HG03469 (cell line): ENCODE results near the gene SLC5A2.
"Not testable (repeated sequence)": the region's sequence is repeated elsewhere in the genome, so short reads cannot be mapped to it uniquely, and the experiment has no call there.

Source experiments
- ATAC-seq: cut with Tn5 transposase; IDR thresholded peaks from one replicate; pipeline ENCODE4 v1.9.1; 2021; ENCODE audit warnings: mild to moderate bottlenecking, moderate library complexity, moderate number of reproducible peaks; ENCODE audit not compliant: unreplicated experiment

The SLC5A2 gene

GRCh38 chr16:31523768-31524167 lies 40.8 kb downstream of the SLC5A2 start:
- not testable (repeated sequence) for ATAC-seq

- no peak for ATAC-seq
Measured at GRCh38 chr16:31525113-31525512, 42.2 kb downstream of the SLC5A2 start.

DNA sequence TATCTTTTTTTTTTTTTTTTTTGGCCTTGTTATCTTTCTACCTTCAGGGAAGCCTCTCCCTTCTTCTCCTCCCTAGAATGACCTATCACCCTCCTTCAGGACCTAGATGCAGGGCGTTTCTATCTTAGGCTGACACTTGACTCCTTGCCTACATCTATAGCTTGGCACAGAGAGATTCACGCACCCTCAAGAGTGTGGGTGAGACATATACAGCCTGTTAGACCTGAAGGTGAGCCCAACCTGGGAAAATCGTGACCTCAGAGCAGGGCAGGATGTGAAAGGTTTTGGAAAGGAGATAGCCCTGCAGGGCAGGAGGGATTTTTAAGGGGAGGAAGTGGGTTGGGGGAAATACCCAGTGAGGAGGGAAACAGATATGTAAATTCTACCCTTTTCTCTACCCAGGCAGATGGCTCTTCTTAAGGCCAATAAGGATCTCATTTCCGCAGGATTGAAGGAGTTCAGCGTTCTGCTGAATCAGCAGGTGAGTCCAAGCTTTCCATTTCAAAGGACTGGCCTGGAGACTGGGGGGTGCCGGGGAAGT lies 44.9 kb downstream of the SLC5A2 start, which contains the start of gene AHSP:
TSS of gene AHSP (plus strand) at position 167 of the 541 bp plus-strand sequence. CDS start at position 407, 240 bp downstream.
- ATAC-seq: no peak

DNA sequence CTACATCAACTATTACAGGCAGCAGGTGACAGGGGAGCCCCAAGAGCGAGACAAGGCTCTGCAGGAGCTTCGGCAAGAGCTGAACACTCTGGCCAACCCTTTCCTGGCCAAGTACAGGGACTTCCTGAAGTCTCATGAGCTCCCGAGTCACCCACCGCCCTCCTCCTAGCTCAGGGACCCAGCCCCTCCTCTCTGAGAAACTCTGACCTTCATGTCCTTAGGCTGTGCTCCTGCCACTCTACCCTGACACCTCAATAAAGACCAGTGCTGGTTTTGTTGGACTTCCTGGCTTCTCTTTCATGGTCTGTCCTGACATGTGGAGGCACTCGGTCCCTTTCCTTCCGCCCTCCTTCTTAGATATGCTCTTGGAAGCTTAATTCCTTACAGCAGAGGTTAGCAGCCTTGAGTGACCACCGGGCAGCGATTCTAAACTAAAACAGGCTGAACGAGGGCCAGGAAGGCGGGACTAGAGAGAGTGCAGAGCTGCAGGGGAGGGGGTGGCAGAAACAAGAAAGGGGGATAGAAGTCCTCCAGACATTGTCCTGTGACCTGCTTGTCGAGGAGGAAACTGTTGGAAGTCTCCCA lies 45.7 kb downstream of the SLC5A2 start:
- ATAC-seq: no peak

- no peak for ATAC-seq
Measured at GRCh38 chr16:31529108-31529936, 46.4 kb downstream of the SLC5A2 start.

DNA sequence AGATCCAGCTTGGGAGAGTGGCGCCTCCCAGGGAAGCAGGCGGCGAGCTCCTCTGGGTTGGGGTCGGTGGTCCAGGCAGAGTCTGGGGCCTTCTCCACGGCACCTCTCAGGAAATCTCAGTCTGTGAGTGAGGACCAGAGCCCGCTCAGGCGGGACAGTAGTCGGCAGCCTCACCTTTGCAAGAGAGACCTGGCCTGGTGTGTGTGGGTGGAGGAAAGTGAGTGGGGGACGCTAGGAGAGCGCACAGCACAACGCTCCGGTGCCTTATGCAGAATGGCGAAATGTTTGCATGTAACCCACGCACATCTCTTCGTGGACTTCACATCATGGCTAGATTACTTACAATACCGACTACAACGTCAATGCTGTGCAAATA lies 47.0 kb downstream of the SLC5A2 start:
- no peak for ATAC-seq

DNA sequence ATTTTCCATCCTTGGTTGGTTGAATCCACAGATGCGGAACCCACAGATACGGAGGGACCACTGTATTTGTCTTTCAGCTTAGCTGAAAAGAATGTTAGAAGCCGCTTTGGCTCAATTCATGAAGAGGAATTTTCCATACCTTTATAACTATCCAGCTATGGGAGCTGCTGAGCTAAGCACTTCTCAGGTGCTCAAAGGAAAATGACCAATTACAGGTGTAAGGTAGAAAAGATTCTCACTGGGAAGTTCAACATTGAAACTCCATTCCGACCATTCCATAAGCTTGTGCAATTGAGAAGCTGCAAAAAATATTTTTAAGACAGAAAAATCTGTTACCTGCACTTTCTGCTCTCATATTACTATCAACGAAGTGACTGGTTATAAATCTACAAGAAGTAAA lies 47.5 kb downstream of the SLC5A2 start:
- ATAC-seq: no peak

DNA sequence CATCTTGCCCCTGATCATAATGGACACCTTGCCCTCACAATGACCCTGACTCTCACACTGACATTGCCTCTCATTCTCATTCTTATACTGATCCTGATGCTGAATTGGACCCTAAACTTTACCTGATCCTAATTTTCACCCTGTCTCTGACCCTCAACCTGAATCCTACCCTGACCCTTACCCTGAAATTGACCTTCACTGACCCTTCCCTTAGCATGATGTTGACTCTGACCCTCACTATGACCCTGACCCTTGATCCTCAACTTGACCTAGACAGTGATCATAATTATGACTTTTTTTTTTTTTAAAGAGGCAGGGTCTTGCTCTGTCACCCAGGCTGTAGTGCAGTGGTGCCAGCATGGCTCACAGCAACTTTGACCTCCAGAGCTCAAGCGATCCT lies 48.2 kb downstream of the SLC5A2 start:
- no peak for ATAC-seq

DNA sequence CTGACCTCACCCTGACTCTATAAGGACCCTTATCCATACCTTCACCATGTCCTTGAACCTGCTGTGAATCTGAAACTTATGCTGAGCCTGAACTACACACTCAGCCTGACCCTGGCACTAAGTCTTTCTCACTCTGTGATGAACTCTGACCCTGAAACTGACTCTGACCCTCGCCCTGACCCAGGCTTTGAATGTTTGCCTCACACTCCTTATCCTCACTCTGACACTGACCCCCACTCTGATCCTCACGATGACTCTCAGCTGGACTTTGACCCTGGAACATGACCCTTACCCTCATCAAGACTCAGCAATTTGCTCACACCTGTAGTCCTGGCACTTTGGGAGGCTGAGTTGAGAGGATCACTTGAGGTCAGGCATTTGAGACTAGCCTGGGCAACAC lies 49.2 kb downstream of the SLC5A2 start:
- no peak for ATAC-seq

DNA sequence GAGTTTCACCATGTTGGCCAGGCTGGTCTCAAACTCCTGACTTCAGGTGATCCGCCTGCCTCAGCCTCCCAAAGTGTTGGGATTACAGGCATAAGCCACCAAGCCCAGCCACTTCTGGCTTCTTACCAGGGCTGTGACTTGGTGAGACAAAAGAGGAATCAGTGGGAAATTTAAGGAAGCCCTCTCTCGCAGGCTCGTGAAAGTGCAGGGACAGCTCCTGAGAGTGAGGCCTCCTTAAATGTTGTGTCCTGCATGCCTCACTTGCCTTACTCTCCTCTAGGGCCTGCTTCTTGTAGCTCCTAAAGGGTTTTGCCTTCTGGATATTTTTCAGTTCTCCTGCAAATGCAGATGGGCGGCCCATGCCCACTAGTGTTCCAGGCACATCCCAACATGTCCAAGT lies 50.0 kb downstream of the SLC5A2 start:
- ATAC-seq: no peak

DNA sequence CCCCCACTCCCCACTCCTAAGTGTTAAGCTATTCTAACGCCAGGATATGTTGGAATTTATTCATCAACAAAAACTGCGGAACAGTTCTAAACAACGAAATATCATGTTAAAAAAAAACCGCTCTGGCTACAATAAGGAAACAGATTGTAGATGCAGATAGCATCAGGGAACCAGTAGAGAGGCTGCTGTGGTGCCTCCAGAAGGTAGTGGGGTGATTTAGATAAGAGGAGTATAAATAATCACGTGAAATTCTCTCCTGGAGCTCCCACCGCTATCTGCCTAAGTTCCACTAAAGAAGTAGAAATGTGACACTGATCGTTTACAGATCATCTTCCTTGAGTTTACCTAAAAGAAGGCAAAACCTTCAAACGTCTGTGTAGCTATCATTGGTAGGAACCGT lies 52.8 kb downstream of the SLC5A2 start:
- ATAC-seq: no peak

GRCh38 chr16:31536804-31537361 lies 54.0 kb downstream of the SLC5A2 start:
- ATAC-seq: no peak

DNA sequence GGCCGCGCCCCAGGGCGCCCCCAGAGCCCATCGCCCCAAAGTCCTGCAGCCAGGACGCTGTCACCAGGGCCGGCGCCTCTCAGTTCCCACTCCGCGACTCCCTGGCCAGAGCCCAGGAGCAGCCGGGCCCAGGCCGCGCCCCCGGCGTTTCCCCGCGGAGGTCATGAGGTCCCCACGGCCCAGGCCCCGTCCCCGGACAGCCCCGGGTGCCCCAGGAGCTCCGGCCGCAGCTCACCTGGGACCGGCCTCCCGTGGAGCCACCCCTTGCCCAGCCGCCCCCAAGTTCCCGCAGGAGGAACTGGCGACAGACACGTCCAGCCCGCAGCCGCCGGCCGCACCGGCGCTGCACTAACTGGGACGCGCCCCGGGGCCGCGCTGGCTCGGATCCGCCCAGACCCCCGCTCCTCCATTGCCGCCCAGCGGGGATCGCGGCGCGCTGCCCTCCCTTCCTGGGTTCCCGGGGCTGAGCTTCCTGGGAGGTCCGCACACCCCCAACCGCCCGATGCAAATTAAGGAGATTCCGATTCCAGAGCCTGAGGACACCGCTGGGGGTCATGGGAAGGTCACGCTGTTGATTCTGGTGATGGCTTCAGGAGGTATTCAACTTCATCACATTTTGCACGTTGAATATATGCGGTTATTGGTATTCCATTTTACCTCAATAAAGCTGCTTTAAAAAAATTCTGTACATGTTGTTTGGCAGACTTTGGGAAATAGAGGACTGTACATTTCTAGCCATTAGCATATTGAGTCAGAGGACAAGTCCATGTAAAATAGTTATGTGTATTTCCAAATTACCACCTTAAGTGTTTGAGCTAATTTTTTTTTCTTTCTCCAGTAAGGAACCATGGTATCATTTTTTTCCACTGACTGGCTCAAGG lies 54.7 kb downstream of the SLC5A2 start:
- ATAC-seq: no peak

- not testable (repeated sequence) for ATAC-seq
Measured at GRCh38 chr16:31538243-31538598, 55.3 kb downstream of the SLC5A2 start.

DNA sequence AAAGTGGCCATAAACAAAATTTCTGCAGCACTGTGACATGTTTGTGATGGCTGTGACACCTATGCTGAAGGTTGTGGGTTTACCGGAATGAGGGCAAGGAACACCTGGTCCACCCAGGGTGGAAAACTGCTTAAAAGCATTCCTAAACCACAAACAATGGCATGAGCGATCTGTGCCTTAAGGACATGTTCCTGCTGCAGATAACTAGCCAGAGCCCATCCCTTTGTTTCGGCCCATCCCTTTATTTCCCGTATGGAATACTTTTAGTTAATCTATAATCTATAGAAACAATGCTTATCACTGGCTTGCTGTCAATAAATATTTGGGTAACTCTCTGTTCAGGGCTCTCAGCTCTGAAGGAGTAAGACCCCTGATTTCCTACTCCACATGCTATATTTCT lies 56.8 kb downstream of the SLC5A2 start:
- not testable (repeated sequence) for ATAC-seq
